CD4-positive, alpha-beta T cell treated with Interleukin-17A for 4 hours (primary cell): Measurements from ENCODE around the gene STK4.

Experiments
- DNase-seq: peaks from one replicate; pipeline ENCODE4 v3.0.0-alpha.2; 2020; ENCODE audit warnings: mixed read lengths

Gene STK4

GRCh38 chr20:45091366-45091765, 125.1 kb downstream of the STK4 start:
- no peak for DNase-seq

GRCh38 chr20:45092898-45093297, 126.6 kb downstream of the STK4 start:
- no peak for DNase-seq

- no peak for DNase-seq
Observed at GRCh38 chr20:45094201-45094600, 127.9 kb downstream of the STK4 start.

GRCh38 chr20:45094864-45095574, 128.7 kb downstream of the STK4 start:
- DNase-seq: no peak

- DNase-seq: peak; percentile 75
Observed at GRCh38 chr20:45095805-45096238, 129.5 kb downstream of the STK4 start.

GRCh38 chr20:45096781-45097180, 130.5 kb downstream of the STK4 start:
- DNase-seq: no peak

GRCh38 chr20:45097485-45098102, 131.3 kb downstream of the STK4 start:
- peak; percentile 49 for DNase-seq

GRCh38 chr20:45098103-45098773, 131.9 kb downstream of the STK4 start:
- peak; percentile 18 for DNase-seq

GRCh38 chr20:45100563-45101245, 134.4 kb downstream of the STK4 start, which contains the start of gene KCNS1:
Gene KCNS1, minus strand, starts transcription at chr20:45101127. Its CDS starts 1,891 bp downstream, at chr20:45099236.
- DNase-seq: no peak

- DNase-seq: no peak
Observed at GRCh38 chr20:45101333-45101850, 135.1 kb downstream of the STK4 start.

GRCh38 chr20:45103072-45103471, 136.8 kb downstream of the STK4 start:
- no peak for DNase-seq

- DNase-seq: no peak
Observed at GRCh38 chr20:45104786-45105185, 138.5 kb downstream of the STK4 start.

- DNase-seq: no peak
Observed at GRCh38 chr20:45105317-45105716, 139.0 kb downstream of the STK4 start.

GRCh38 chr20:45109634-45110033, 143.3 kb downstream of the STK4 start:
- no peak for DNase-seq

GRCh38 chr20:45110301-45110700, 144.0 kb downstream of the STK4 start:
- no peak for DNase-seq

GRCh38 chr20:45111285-45111684, 145.0 kb downstream of the STK4 start:
- DNase-seq: no peak

GRCh38 chr20:45111799-45112471, 145.6 kb downstream of the STK4 start:
- DNase-seq: peak; percentile 20

GRCh38 chr20:45112754-45113153, 146.4 kb downstream of the STK4 start:
- no peak for DNase-seq

GRCh38 chr20:45113865-45114264, 147.6 kb downstream of the STK4 start:
- no peak for DNase-seq

GRCh38 chr20:45114465-45115385, 148.4 kb downstream of the STK4 start, which contains the start of gene WFDC5:
Gene WFDC5, minus strand, starts transcription at chr20:45115174. Its CDS starts 91 bp downstream, at chr20:45115083.
- DNase-seq: no peak

- DNase-seq: no peak
Observed at GRCh38 chr20:45115386-45115774, 149.1 kb downstream of the STK4 start.
